ENCODE measurements around the gene SLC1A3. TPM values are rescaled to one million over a fixed set of nuclear protein-coding genes. Genes with fewer than 3 reads are reported as not detected.

SLC1A3 gene
- total and polyA plus RNA-seq, 4 donors = 3.4 to 47.6 (median 28.2) TPM

GRCh38 chr5:36719282-36719681, 112.9 kb downstream of the SLC1A3 start:
- Histone ChIP-seq H3K36me3 (ENCODE audit: control insufficient read depth in 4 of 4, insufficient read depth in 4 of 4, low read length in 4 of 4) (no peaks in the 10 kb centered on the region), H3K4me3 (no peak overlapping the region), H3K9ac (ENCODE audit: insufficient read depth in 1 of 2, low read length in 2 of 2) (no peak overlapping the region), H3K4me1 (ENCODE audit: control insufficient read depth in 5 of 5, insufficient read depth in 5 of 5, low read length in 5 of 5) (peaks cover 0 to 12% (median 4%) of the 10 kb centered on the region in 5 donors), H3K27ac (ENCODE audit: low read depth in 1 of 2, low read length in 1 of 2) (no peak overlapping the region), H3K27me3 (ENCODE audit: control insufficient read depth in 3 of 3, insufficient read depth in 3 of 3, low read length in 2 of 3) (no peaks in the 10 kb centered on the region), H3K9me3 (ENCODE audit: control insufficient read depth in 4 of 4, insufficient read depth in 3 of 4, low read length in 3 of 4) (no peaks in the 10 kb centered on the region)
- no peak for TF ChIP-seq CTCF (IDR thresholded peaks at IDR 0.05; ENCODE audit: control extremely low read depth, extremely low read depth)
- WGBS, 2 donors = 64 to 65% methylated on average over 2 of the region's 2 CpGs
- DNase-seq (peak in 2 of 3 donors; percentile 56 to 77), ATAC-seq (ENCODE audit: insufficient read depth, low FRiP score) (no peak)

GRCh38 chr5:36720688-36721087, 114.3 kb downstream of the SLC1A3 start:
- Histone ChIP-seq H3K36me3 (ENCODE audit: control insufficient read depth in 4 of 4, insufficient read depth in 4 of 4, low read length in 4 of 4) (no peaks in the 10 kb centered on the region), H3K9ac (ENCODE audit: insufficient read depth in 1 of 2, low read length in 2 of 2) (no peak overlapping the region), H3K27me3 (ENCODE audit: control insufficient read depth in 3 of 3, insufficient read depth in 3 of 3, low read length in 2 of 3) (no peaks in the 10 kb centered on the region), H3K4me3 (no peak overlapping the region), H3K4me1 (ENCODE audit: control insufficient read depth in 5 of 5, insufficient read depth in 5 of 5, low read length in 5 of 5) (peaks cover 0 to 12% (median 4%) of the 10 kb centered on the region in 5 donors), H3K27ac (ENCODE audit: low read depth in 1 of 2, low read length in 1 of 2) (no peak overlapping the region), H3K9me3 (ENCODE audit: control insufficient read depth in 4 of 4, insufficient read depth in 3 of 4, low read length in 3 of 4) (no peaks in the 10 kb centered on the region)
- ATAC-seq (ENCODE audit: insufficient read depth, low FRiP score) = no peak
- no peak for DNase-seq
- WGBS, 2 donors = 81 to 87% methylated on average over 4 of the region's 4 CpGs
- no peak for TF ChIP-seq CTCF (IDR thresholded peaks at IDR 0.05; ENCODE audit: control extremely low read depth, extremely low read depth)

GRCh38 chr5:36721664-36722235, 115.3 kb downstream of the SLC1A3 start:
- Histone ChIP-seq H3K4me1 (ENCODE audit: control insufficient read depth in 5 of 5, insufficient read depth in 5 of 5, low read length in 5 of 5) (peaks cover 0 to 12% (median 4%) of the 10 kb centered on the region in 5 donors), H3K9me3 (ENCODE audit: control insufficient read depth in 4 of 4, insufficient read depth in 3 of 4, low read length in 3 of 4) (no peaks in the 10 kb centered on the region), H3K27me3 (ENCODE audit: control insufficient read depth in 3 of 3, insufficient read depth in 3 of 3, low read length in 2 of 3) (no peaks in the 10 kb centered on the region), H3K4me3 (no peak overlapping the region), H3K36me3 (ENCODE audit: control insufficient read depth in 4 of 4, insufficient read depth in 4 of 4, low read length in 4 of 4) (no peaks in the 10 kb centered on the region), H3K9ac (ENCODE audit: insufficient read depth in 1 of 2, low read length in 2 of 2) (no peak overlapping the region), H3K27ac (ENCODE audit: low read depth in 1 of 2, low read length in 1 of 2) (no peak overlapping the region)
- no peak for TF ChIP-seq CTCF (IDR thresholded peaks at IDR 0.05; ENCODE audit: control extremely low read depth, extremely low read depth)
- ATAC-seq (ENCODE audit: insufficient read depth, low FRiP score) (no peak), DNase-seq (no peak)
- 78 to 81% methylated on average over 5 of the region's 5 CpGs for WGBS, 2 donors

- Histone ChIP-seq H3K9ac (ENCODE audit: insufficient read depth in 1 of 2, low read length in 2 of 2) (no peak overlapping the region), H3K36me3 (ENCODE audit: control insufficient read depth in 4 of 4, insufficient read depth in 4 of 4, low read length in 4 of 4) (no peaks in the 10 kb centered on the region), H3K27me3 (ENCODE audit: control insufficient read depth in 3 of 3, insufficient read depth in 3 of 3, low read length in 2 of 3) (no peaks in the 10 kb centered on the region), H3K4me3 (no peak overlapping the region), H3K27ac (ENCODE audit: low read depth in 1 of 2, low read length in 1 of 2) (no peak overlapping the region), H3K9me3 (ENCODE audit: control insufficient read depth in 4 of 4, insufficient read depth in 3 of 4, low read length in 3 of 4) (no peaks in the 10 kb centered on the region), H3K4me1 (ENCODE audit: control insufficient read depth in 5 of 5, insufficient read depth in 5 of 5, low read length in 5 of 5) (peaks cover 0 to 12% (median 4%) of the 10 kb centered on the region in 5 donors)
- TF ChIP-seq CTCF (IDR thresholded peaks at IDR 0.05; ENCODE audit: control extremely low read depth, extremely low read depth) = no peak
- ATAC-seq (ENCODE audit: insufficient read depth, low FRiP score) (no peak), DNase-seq (no peak)
- WGBS, 2 donors = 69 to 75% methylated on average over 6 of the region's 6 CpGs
These were observed 116.5 kb downstream of the SLC1A3 start for GRCh38 chr5:36722900-36723299.
